H1 (cell line): ENCODE data around the gene AGPAT2. TPM values are rescaled to one million over a fixed set of nuclear protein-coding genes. Genes with fewer than 3 reads are reported as not detected.

ENCODE experiments used
- CTCF ChIA-PET: fragments of 300-600 bp; sonication (Branson Sonifier 250); formaldehyde crosslinking; loops from one replicate; lab custom pipeline; 2021; ENCODE audit not compliant: partially characterized antibody; lab: Charles Lee
- POLR2A ChIA-PET: fragments of 300-600 bp; sonication (Branson Sonifier 250); formaldehyde crosslinking; loops from one replicate; lab custom pipeline; 2021; ENCODE audit warnings: inconsistent platforms; ENCODE audit not compliant: partially characterized antibody; lab: Charles Lee
- DNase-seq, 2 experiments: peaks; one replicate each; pipeline versions ENCODE4 v3.0.0 to v3.0.0-alpha.2; 2010 to 2022; ENCODE audit warnings: low spot score in 2 of 2, low read depth in 1 of 2, mixed read lengths in 1 of 2
- FAIRE-seq: peaks from 2 replicates; lab custom pipeline; 2011; peaks lifted over from hg19 to GRCh38; lab: Jason Lieb, UNC
- H2AFZ ChIP-seq: 2 replicates; pipeline ENCODE4 v1.8.1; 2012; ENCODE audit warnings: low read length, inconsistent platforms
- H2AK5ac ChIP-seq: 2 replicates; pipeline ENCODE4 v1.6.1; 2013; ENCODE audit warnings: low read depth, low read length
- H2BK120ac ChIP-seq: replicated peaks from 2 replicates; pipeline ENCODE3; 2013; ENCODE audit warnings: low read depth, low read length, inconsistent platforms
- H2BK12ac ChIP-seq: 2 replicates; pipeline ENCODE4 v1.6.1; 2013; ENCODE audit warnings: low read depth, low read length
- H2BK15ac ChIP-seq: 2 replicates; pipeline ENCODE4 v1.6.1; 2013; ENCODE audit warnings: low read length
- H2BK20ac ChIP-seq: 2 replicates; pipeline ENCODE4 v1.6.1; 2013; ENCODE audit warnings: low read length
- H2BK5ac ChIP-seq: 2 replicates; pipeline ENCODE4 v1.6.1; 2013; ENCODE audit warnings: low read depth, low read length
- H3K14ac ChIP-seq: 2 replicates; pipeline ENCODE4 v1.6.1; 2013; ENCODE audit warnings: inconsistent platforms; ENCODE audit not compliant: insufficient read length
- H3K18ac ChIP-seq: 2 replicates; pipeline ENCODE4 v1.6.1; 2013; ENCODE audit warnings: low read length; ENCODE audit errors: extremely low read depth
- H3K23ac ChIP-seq: 2 replicates; pipeline ENCODE4 v1.6.1; 2013; ENCODE audit warnings: inconsistent platforms; ENCODE audit not compliant: insufficient read length
- H3K23me2 ChIP-seq: 2 replicates; pipeline ENCODE4 v1.6.1; 2013; ENCODE audit warnings: low read depth, low read length
- H3K27ac ChIP-seq: 2 replicates; pipeline ENCODE4 v1.6.1; 2011; ENCODE audit warnings: low read depth, low read length, inconsistent platforms
- H3K27me3 ChIP-seq, 4 experiments: replicated peaks in 1 of 4; 1 replicate in 1 of 4; 2 replicates in 3 of 4; pipeline versions ENCODE4 v1.6.1 to v1.8.1; 2011 to 2013; ENCODE audit warnings: low read length in 3 of 4, mild to moderate bottlenecking in 3 of 4, inconsistent platforms in 2 of 4, mixed read lengths in 2 of 4, moderate library complexity in 1 of 4; ENCODE audit not compliant: control insufficient read depth in 3 of 4, insufficient read depth in 3 of 4; ENCODE audit errors: extremely low read depth in 1 of 4
- H3K36me3 ChIP-seq, 4 experiments: 2 replicates each; pipeline versions ENCODE4 v1.6.1 to v1.8.1; 2011 to 2013; ENCODE audit warnings: mild to moderate bottlenecking in 4 of 4, low read length in 3 of 4, moderate library complexity in 2 of 4, control low read depth in 1 of 4, inconsistent platforms in 1 of 4; ENCODE audit not compliant: insufficient read depth in 4 of 4, control insufficient read depth in 2 of 4
- H3K4ac ChIP-seq: replicated peaks from 2 replicates; pipeline ENCODE3; 2013; ENCODE audit warnings: low read length, low read depth, mixed read lengths, inconsistent platforms; ENCODE audit not compliant: insufficient read length
- H3K4me1 ChIP-seq, 4 experiments: replicated peaks in 1 of 4; 1 replicate in 1 of 4; 2 replicates in 3 of 4; pipeline versions ENCODE4 v1.6.1 to v1.8.1; 2011 to 2013; ENCODE audit warnings: low read length in 3 of 4, inconsistent platforms in 2 of 4, mixed read lengths in 1 of 4; ENCODE audit not compliant: insufficient read depth in 4 of 4, control insufficient read depth in 3 of 4
- H3K4me2 ChIP-seq, 2 experiments: 2 replicates each; pipeline versions ENCODE4 v1.6.1 to v1.8.1; 2011 to 2013; ENCODE audit warnings: low read depth in 2 of 2, low read length in 2 of 2, control low read depth in 1 of 2, inconsistent platforms in 1 of 2, mild to moderate bottlenecking in 1 of 2; ENCODE audit not compliant: insufficient read depth in 1 of 2
- H3K4me3 ChIP-seq, 4 experiments: fragments of 200-600, 300-600 bp in 1 of 4; sonication (generic), shearing (Covaris generic), sonication (Bioruptor Twin) in 1 of 4; 2 replicates each; pipeline versions ENCODE4 v1.5.1 to v1.8.1; 2011 to 2016; ENCODE audit warnings: low read length in 4 of 4, low read depth in 3 of 4, control low read depth in 2 of 4, inconsistent platforms in 2 of 4, mild to moderate bottlenecking in 2 of 4, mixed read lengths in 1 of 4, moderate library complexity in 1 of 4; ENCODE audit not compliant: insufficient read depth in 2 of 4; ENCODE audit errors: extremely low read depth in 1 of 4
- H3K56ac ChIP-seq: replicated peaks from 2 replicates; pipeline ENCODE3; 2013; ENCODE audit warnings: low read depth, mild to moderate bottlenecking, mixed read lengths, low read length, inconsistent platforms; ENCODE audit not compliant: insufficient read length
- H3K79me1 ChIP-seq: 2 replicates; pipeline ENCODE4 v1.6.1; 2013; ENCODE audit warnings: low read depth, low read length, control low read depth
- H3K79me2 ChIP-seq, 2 experiments: 2 replicates each; pipeline versions ENCODE4 v1.6.1 to v1.8.1; 2012 to 2013; ENCODE audit warnings: low read length in 2 of 2, mild to moderate bottlenecking in 2 of 2, inconsistent platforms in 1 of 2; ENCODE audit not compliant: insufficient read depth in 2 of 2, control insufficient read depth in 1 of 2
- H3K9ac ChIP-seq, 4 experiments: replicated peaks in 1 of 4; 1 replicate in 1 of 4; 2 replicates in 3 of 4; pipeline versions ENCODE4 v1.6.1 to v1.8.1; 2011 to 2013; ENCODE audit warnings: low read depth in 3 of 4, low read length in 3 of 4, control low read depth in 2 of 4, mild to moderate bottlenecking in 2 of 4, moderate library complexity in 2 of 4, inconsistent platforms in 1 of 4; ENCODE audit errors: extremely low read depth in 1 of 4
- H3K9me3 ChIP-seq, 2 experiments: 2 replicates each; pipeline versions ENCODE4 v1.6.1 to v1.8.1; 2012 to 2013; ENCODE audit warnings: mild to moderate bottlenecking in 2 of 2, moderate library complexity in 2 of 2, control low read depth in 1 of 2, inconsistent platforms in 1 of 2, low read depth in 1 of 2, low read length in 1 of 2, mixed read lengths in 1 of 2; ENCODE audit not compliant: insufficient read depth in 2 of 2
- H4K20me1 ChIP-seq, 2 experiments: replicated peaks in 1 of 2; 2 replicates each; pipeline versions ENCODE3 to v1.8.1; 2011 to 2013; ENCODE audit warnings: inconsistent platforms in 2 of 2, low read length in 2 of 2, mild to moderate bottlenecking in 1 of 2; ENCODE audit not compliant: insufficient read depth in 2 of 2, control insufficient read depth in 1 of 2
- H4K5ac ChIP-seq: 2 replicates; pipeline ENCODE4 v1.6.1; 2013; ENCODE audit warnings: low read length, low read depth, mixed read lengths, inconsistent platforms; ENCODE audit not compliant: insufficient read length
- H4K8ac ChIP-seq: 2 replicates; pipeline ENCODE4 v1.8.0; 2013; ENCODE audit warnings: mild to moderate bottlenecking, moderate library complexity, low read length, inconsistent platforms; ENCODE audit not compliant: insufficient read depth; ENCODE audit errors: extremely low read depth
- H4K91ac ChIP-seq: replicated peaks from 2 replicates; pipeline ENCODE3; 2013; ENCODE audit warnings: low read length, mixed read lengths, inconsistent platforms; ENCODE audit not compliant: insufficient read length
- ATF2 ChIP-seq: IDR thresholded peaks from 2 replicates; pipeline ENCODE4 v1.6.1; 2012; ENCODE audit warnings: low read length, inconsistent platforms
- BACH1 ChIP-seq: IDR thresholded peaks from 2 replicates; pipeline ENCODE4 v1.6.1; 2012; ENCODE audit warnings: low read length, improper control_type of control experiment
- CBX5 ChIP-seq: fragments of 300-800, 300-1000 bp; sonication (generic); IDR thresholded peaks from 2 replicates; pipeline ENCODE4 v1.7.1; 2016; ENCODE audit warnings: antibody characterized with exemption, low read length, low read depth
- CEBPB ChIP-seq: IDR thresholded peaks from 2 replicates; pipeline ENCODE4 v1.6.1; 2012; ENCODE audit warnings: low read depth, low read length
- CTCF ChIP-seq, 3 experiments: IDR thresholded peaks; 1 replicate in 2 of 3; 2 replicates in 1 of 3; pipeline versions ENCODE4 v1.5.1 to v1.6.1; 2011; ENCODE audit warnings: low read length in 3 of 3, mild to moderate bottlenecking in 3 of 3, inconsistent platforms in 2 of 3, low read depth in 1 of 3, moderate library complexity in 1 of 3; ENCODE audit not compliant: insufficient read depth in 1 of 3; ENCODE audit errors: control extremely low read depth in 1 of 3
- GABPA ChIP-seq: IDR thresholded peaks from 2 replicates; pipeline ENCODE4 v1.6.1; 2011; ENCODE audit warnings: mild to moderate bottlenecking, low read length, moderate library complexity, borderline replicate concordance; ENCODE audit not compliant: insufficient read depth
- JUND ChIP-seq: IDR thresholded peaks from 2 replicates; pipeline ENCODE4 v1.6.1; 2011; ENCODE audit warnings: mild to moderate bottlenecking, improper control_type of control experiment, low read length
- NRF1 ChIP-seq: IDR thresholded peaks from 2 replicates; pipeline ENCODE4 v1.6.1; 2011; ENCODE audit warnings: mild to moderate bottlenecking, low read depth, low read length, improper control_type of control experiment
- RBBP5 ChIP-seq: IDR thresholded peaks from 2 replicates; pipeline ENCODE4 v1.7.1; 2012; ENCODE audit warnings: low read depth, mild to moderate bottlenecking, inconsistent platforms, low read length, moderate library complexity, borderline replicate concordance
- SRF ChIP-seq: IDR thresholded peaks from 2 replicates; pipeline ENCODE4 v1.6.1; 2011; ENCODE audit warnings: mild to moderate bottlenecking, low read depth, low read length, moderate library complexity
- WGBS, 2 experiments: shearing (Covaris generic) in 1 of 2; methylation state at CpG; one replicate each; pipeline versions ENCODE4 v1.1.6 to v1.1.7; 2013 to 2015; ENCODE audit warnings: low lambda C conversion rate in 2 of 2, mixed read lengths in 2 of 2, inconsistent platforms in 1 of 2, low coverage in 1 of 2, missing lambda C conversion rate in 1 of 2; ENCODE audit not compliant: insufficient replicate concordance in 2 of 2, insufficient coverage in 1 of 2, insufficient read length in 1 of 2; ENCODE audit errors: extremely low coverage in 1 of 2, missing lambda C conversion rate in 1 of 2; 5-methylcytosine and 5-hydroxymethylcytosine counted together
- polyA plus RNA-seq, 7 experiments: library from polyadenylated mRNA; depleted of rRNA in 3 of 7; stranded (reverse) in 5 of 7; unstranded in 2 of 7; fragments of >200 nt in 5 of 7; fragments of 200-250 nt in 2 of 7; gene quantifications; 1 replicate in 5 of 7; 2 replicates in 1 of 7; 4 replicates in 1 of 7; pipeline versions ENCODE4 v1.2.1 to v1.2.3, GENCODE V29; 2011 to 2013; ENCODE audit warnings: missing spikeins in 2 of 7, mixed read lengths in 2 of 7
- total RNA-seq: library from RNA; stranded (reverse); fragmentation: NEBNext Ultra II Directional; extraction: Animal tissue kit (Norgen Biotek cat#: 25700); gene quantifications from 2 replicates; pipeline ENCODE4 v1.2.1, GENCODE V29; 2021

Gene AGPAT2
- total and polyA plus RNA-seq, 2 of the 8 experiments (the other 6 are each of a cell fraction or from before 2014, with no cell fraction given) = 31.6 to 37.6 TPM

DNA sequence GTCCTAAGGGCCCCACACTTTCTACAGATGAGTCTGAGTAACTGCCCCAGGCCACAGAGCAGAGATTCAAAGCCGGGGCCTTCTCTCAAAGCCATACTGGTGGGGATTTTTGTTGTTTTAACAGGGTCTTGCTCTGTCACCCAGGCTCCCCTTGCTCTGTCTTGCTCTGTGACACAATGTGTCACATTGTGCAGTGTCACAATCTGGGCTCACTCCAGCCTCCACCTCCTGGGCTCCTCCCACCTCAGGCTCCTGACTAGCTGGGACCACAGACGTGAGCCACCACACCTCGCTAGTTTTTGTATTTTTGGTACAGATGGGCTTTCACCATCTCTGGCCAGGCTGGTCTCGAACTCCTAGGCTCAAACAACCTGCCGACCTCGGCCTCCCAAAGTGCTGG lies 8.6 kb downstream of the AGPAT2 start:
- H2BK5ac ChIP-seq = no peak overlapping the region
- ChIA-PET CTCF (interaction anchor here (3.9 kb wide), 1 partner anchor 16 kb away, joined by 18 read pairs; no protein-coding TSS in a partner anchor), POLR2A (no interaction called here)
- no peak overlapping the region for H4K91ac ChIP-seq
- H4K8ac ChIP-seq = no peak overlapping the region
- H3K56ac ChIP-seq = no peak overlapping the region
- H3K4me1 ChIP-seq = peaks cover 0 to 8% (median 3%) of the 10 kb centered on the region in 4 experiments; a peak in 4 of 7 replicates
- DNase-seq = no peak
- no peaks in the 10 kb centered on the region for H3K27me3 ChIP-seq
- H2AK5ac ChIP-seq = no peak overlapping the region
- no peaks in the 10 kb centered on the region for H3K79me2 ChIP-seq
- H3K4me3 ChIP-seq = no peak overlapping the region
- no peak overlapping the region for H2BK15ac ChIP-seq
- no peak overlapping the region for H3K27ac ChIP-seq
- FAIRE-seq = no peak
- H3K9ac ChIP-seq = no peak overlapping the region
- H3K9me3 ChIP-seq = no peaks in the 10 kb centered on the region
- no peak overlapping the region for H2AFZ ChIP-seq
- no peak overlapping the region for H3K4ac ChIP-seq
- peaks cover 0 to 1% of the 10 kb centered on the region in 2 experiments for H4K20me1 ChIP-seq
- no peak overlapping the region for H2BK12ac ChIP-seq
- H3K23ac ChIP-seq = no peak overlapping the region
- no peak overlapping the region for H4K5ac ChIP-seq
- no peaks in the 10 kb centered on the region for H3K23me2 ChIP-seq
- H2BK20ac ChIP-seq = no peak overlapping the region
- H3K4me2 ChIP-seq = no peak overlapping the region
- H2BK120ac ChIP-seq = no peak overlapping the region
- H3K18ac ChIP-seq = no peak overlapping the region
- no peaks in the 10 kb centered on the region; a peak in 2 of 8 replicates for H3K36me3 ChIP-seq
- no peak overlapping the region for H3K14ac ChIP-seq
- H3K79me1 ChIP-seq = no peaks in the 10 kb centered on the region
- 94% methylated on average over 6 of the region's 6 CpGs; no CpG with 5 or more reads in 1 of the 2 experiments for WGBS, 2 experiments
- TF ChIP-seq CEBPB = no peak
- no peak for TF ChIP-seq SRF
- no peak for TF ChIP-seq BACH1
- no peak for TF ChIP-seq NRF1
- no peak for TF ChIP-seq GABPA
- no peak for TF ChIP-seq ATF2
- TF ChIP-seq JUND = no peak
- TF ChIP-seq RBBP5 = no peak
- TF ChIP-seq CTCF (IDR thresholded peaks at IDR 0.05; ENCODE audit: control extremely low read depth in 1 of 3, insufficient read depth in 1 of 3, low read depth in 1 of 3, low read length in 3 of 3) = no peak
- TF ChIP-seq CBX5 = no peak
